ENCODE results near the gene UST. TPM values are rescaled to one million over a fixed set of nuclear protein-coding genes. Genes with fewer than 3 reads are reported as not detected.

Gene UST
- total RNA-seq, 2 donors from 2014 or later: 24.2 to 30.8 TPM

DNA sequence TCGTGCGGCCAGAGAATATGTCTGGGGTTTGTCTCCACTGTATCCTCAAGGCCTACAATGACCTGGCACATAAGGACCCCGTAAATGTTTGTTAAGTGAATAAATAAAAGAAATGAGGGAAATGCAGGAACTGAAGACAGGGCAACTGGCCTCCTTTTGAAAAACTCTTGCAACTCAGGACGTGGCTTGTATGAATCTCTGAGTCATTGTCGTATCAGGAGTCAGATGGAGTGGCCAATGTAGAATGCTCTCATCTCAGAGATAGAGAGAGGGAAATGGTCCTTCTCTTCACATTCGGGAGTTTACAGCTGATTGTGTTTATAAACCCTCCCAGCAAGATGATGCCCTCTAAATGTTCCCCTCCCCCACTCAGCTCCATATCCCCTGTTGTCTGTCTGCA is 57.1 kb downstream of the UST start:
- Histone ChIP-seq H3K4me1 (ENCODE audit: control insufficient read depth in 1 of 2, low read depth in 2 of 2) (peaks cover 12 to 15% of the 10 kb centered on the region in 2 donors), H3K9me3 (no peaks in the 10 kb centered on the region), H3K36me3 (no peaks in the 10 kb centered on the region), H3K27ac (no peak overlapping the region), H3K27me3 (replicated peaks; ENCODE audit: insufficient read depth) (no peaks in the 10 kb centered on the region), H3K4me3 (no peak overlapping the region)
- DNase-seq (ENCODE audit: low spot score): no peak
- no peak for ATAC-seq (ENCODE audit: insufficient number of reproducible peaks, low FRiP score, low read depth)
- no peak for TF ChIP-seq CTCF (IDR thresholded peaks at IDR 0.05)

DNA sequence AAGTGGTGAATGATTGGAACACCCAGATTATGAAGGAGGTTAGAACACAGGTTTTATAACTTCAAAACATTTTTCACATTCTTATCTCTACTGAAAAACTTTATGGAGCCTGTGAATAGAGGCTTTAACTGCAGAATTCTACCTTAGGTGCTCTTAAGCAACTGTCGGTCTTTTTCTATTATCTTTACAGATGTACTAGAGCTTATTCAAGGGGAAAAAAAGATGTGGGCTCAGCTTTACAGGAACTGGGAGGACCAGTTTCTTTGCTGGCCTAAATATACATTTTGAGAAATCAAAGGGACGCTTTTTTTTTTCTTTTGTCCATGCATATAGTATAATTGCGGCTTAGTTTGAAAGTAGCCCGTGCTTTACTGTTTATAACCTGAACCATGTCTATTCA is 58.9 kb downstream of the UST start:
- H3K27ac ChIP-seq: no peak overlapping the region
- H3K9me3 ChIP-seq: no peaks in the 10 kb centered on the region
- no peaks in the 10 kb centered on the region for H3K27me3 ChIP-seq (replicated peaks; ENCODE audit: insufficient read depth)
- TF ChIP-seq CTCF (IDR thresholded peaks at IDR 0.05): no peak
- H3K4me3 ChIP-seq: no peak overlapping the region
- H3K36me3 ChIP-seq: no peaks in the 10 kb centered on the region
- no peak for DNase-seq (ENCODE audit: low spot score)
- no peak for ATAC-seq (ENCODE audit: insufficient number of reproducible peaks, low FRiP score, low read depth)
- peaks cover 2 to 4% of the 10 kb centered on the region in 2 donors for H3K4me1 ChIP-seq (ENCODE audit: control insufficient read depth in 1 of 2, low read depth in 2 of 2)

DNA sequence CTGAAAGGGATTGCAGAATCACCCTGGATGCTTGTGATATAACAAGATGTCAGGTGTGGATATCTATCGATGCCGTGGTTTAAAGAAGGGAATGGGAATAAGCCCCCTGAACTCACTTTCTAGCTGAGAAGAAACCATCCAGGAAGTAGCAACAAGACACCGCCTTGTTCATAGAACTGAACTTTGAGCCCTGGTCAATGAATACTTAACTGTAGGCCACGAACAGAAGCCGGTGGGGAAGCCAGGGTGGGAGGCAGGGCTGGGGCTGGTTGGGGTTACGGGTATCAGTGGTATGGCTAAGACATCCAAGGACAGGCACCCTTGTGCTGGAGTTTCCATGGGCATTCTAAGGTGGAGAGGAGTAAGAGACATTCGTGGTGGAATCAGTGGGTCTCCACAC is 61.0 kb downstream of the UST start:
- no peak for DNase-seq (ENCODE audit: low spot score)
- no peak for TF ChIP-seq CTCF (IDR thresholded peaks at IDR 0.05)
- Histone ChIP-seq H3K27ac (no peak overlapping the region), H3K4me1 (ENCODE audit: control insufficient read depth in 1 of 2, low read depth in 2 of 2) (no peaks in the 10 kb centered on the region), H3K36me3 (no peaks in the 10 kb centered on the region), H3K27me3 (replicated peaks; ENCODE audit: insufficient read depth) (no peaks in the 10 kb centered on the region), H3K9me3 (no peaks in the 10 kb centered on the region), H3K4me3 (no peak overlapping the region)
- no peak for ATAC-seq (ENCODE audit: insufficient number of reproducible peaks, low FRiP score, low read depth)

GRCh38 chr6:148808786-148809304 is 62.0 kb downstream of the UST start:
- Histone ChIP-seq H3K4me3 (no peak overlapping the region), H3K36me3 (no peaks in the 10 kb centered on the region), H3K27me3 (replicated peaks; ENCODE audit: insufficient read depth) (no peaks in the 10 kb centered on the region), H3K9me3 (no peaks in the 10 kb centered on the region), H3K27ac (no peak overlapping the region), H3K4me1 (ENCODE audit: control insufficient read depth in 1 of 2, low read depth in 2 of 2) (no peaks in the 10 kb centered on the region)
- TF ChIP-seq CTCF (IDR thresholded peaks at IDR 0.05): no peak
- ATAC-seq (ENCODE audit: insufficient number of reproducible peaks, low FRiP score, low read depth): no peak
- DNase-seq (ENCODE audit: low spot score): no peak

DNA sequence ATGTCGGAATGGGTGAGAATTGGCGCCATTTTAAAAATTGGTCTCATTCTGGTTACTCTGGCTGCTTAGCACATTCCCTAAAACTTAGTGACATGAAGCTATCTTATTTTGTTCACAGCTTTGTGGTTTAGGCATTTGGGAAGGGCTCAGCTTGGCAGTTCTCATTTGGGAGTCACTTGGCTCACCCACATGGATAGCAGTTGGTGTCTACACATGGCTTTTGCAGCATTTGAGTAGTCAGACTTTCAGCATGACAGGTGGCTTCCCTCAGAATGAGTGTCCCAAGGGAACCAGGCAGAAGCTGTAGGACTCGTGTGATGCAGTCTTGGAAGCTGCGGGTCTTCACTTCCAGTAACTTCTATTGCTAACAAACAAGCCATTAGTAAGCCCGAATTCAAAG is 64.6 kb downstream of the UST start:
- H3K27ac ChIP-seq: no peak overlapping the region
- no peak overlapping the region for H3K4me3 ChIP-seq
- TF ChIP-seq CTCF (IDR thresholded peaks at IDR 0.05): no peak
- H3K36me3 ChIP-seq: no peaks in the 10 kb centered on the region
- H3K27me3 ChIP-seq (replicated peaks; ENCODE audit: insufficient read depth): no peaks in the 10 kb centered on the region
- no peaks in the 10 kb centered on the region for H3K4me1 ChIP-seq (ENCODE audit: control insufficient read depth in 1 of 2, low read depth in 2 of 2)
- no peaks in the 10 kb centered on the region for H3K9me3 ChIP-seq
- ATAC-seq (ENCODE audit: insufficient number of reproducible peaks, low FRiP score, low read depth) (no peak), DNase-seq (ENCODE audit: low spot score) (no peak)

Measured in thoracic aorta (tissue), 2 donors.